GM12891 (cell line): ENCODE results near the gene RAI1.

ENCODE experiments used
- POLR2A ChIP-seq: IDR thresholded peaks from 2 replicates; pipeline ENCODE4 v1.6.1; 2011; ENCODE audit warnings: low read depth, low read length, control low read depth
- POLR2AphosphoS5 ChIP-seq: IDR thresholded peaks from 2 replicates; pipeline ENCODE4 v1.6.1; 2011; ENCODE audit warnings: low read depth, low read length, control low read depth
- POU2F2 ChIP-seq: IDR thresholded peaks from 2 replicates; pipeline ENCODE4 v1.6.1; 2011; ENCODE audit warnings: low read depth, mild to moderate bottlenecking, control low read depth, low read length, moderate library complexity

- TF ChIP-seq POLR2AphosphoS5 (no peak), POU2F2 (no peak), POLR2A (no peak)
These were observed 125.5 kb downstream of the RAI1 start for GRCh38 chr17:17806611-17807274.
